Gastrocnemius medialis (tissue), 4 donors: ENCODE results near the gene DUSP3.

Experiments
- CTCF ChIP-seq, 5 experiments: fragments of 450-650 bp in 3 of 5; fragments of 200-600 bp in 2 of 5; sonication (generic) in 2 of 5; IDR thresholded peaks in 4 of 5; conservative IDR thresholded peaks in 1 of 5; 1 replicate in 4 of 5; 2 replicates in 1 of 5; pipeline ENCODE4 v1.5.1; 2016 to 2019; ENCODE audit warnings: antibody characterized with exemption in 5 of 5, mild to moderate bottlenecking in 3 of 5, moderate library complexity in 3 of 5
- POLR2A ChIP-seq, 2 donors: fragments of 450-650 bp; IDR thresholded peaks; one replicate each; pipeline ENCODE4 v1.6.1; 2017; ENCODE audit warnings: antibody characterized with exemption in 2 of 2, mild to moderate bottlenecking in 2 of 2, moderate library complexity in 2 of 2

GRCh38 chr17:43719578-43719977 is 59.2 kb downstream of the DUSP3 start:
- TF ChIP-seq CTCF (IDR thresholded peaks at IDR 0.05 in 4 of 5, conservative IDR thresholded peaks at IDR 0.05 in 1 of 5): no peak
- TF ChIP-seq POLR2A (IDR thresholded peaks at IDR 0.05): no peak
